ENCODE results near the gene LEAP2.
A peak's percentile ranks its signal among the peaks of the same experiment; 100 is the strongest.
"Not testable (repeated sequence)": the region's sequence is repeated elsewhere in the genome, so short reads cannot be mapped to it uniquely, and the experiment has no call there.

LEAP2 gene

GRCh38 chr5:132840896-132841295 is 32.6 kb upstream of the LEAP2 start:
- no peak for DNase-seq (ENCODE audit: low read depth)

- DNase-seq (ENCODE audit: low read depth): no peak
Observed at GRCh38 chr5:132841305-132841704, 32.2 kb upstream of the LEAP2 start.

- no peak for DNase-seq (ENCODE audit: low read depth)
Observed at GRCh38 chr5:132848270-132848669, 25.2 kb upstream of the LEAP2 start.

- no peak for DNase-seq (ENCODE audit: low read depth)
Observed at GRCh38 chr5:132849347-132849746, 24.1 kb upstream of the LEAP2 start.

- no peak for DNase-seq (ENCODE audit: low read depth)
Observed at GRCh38 chr5:132850066-132850465, 23.4 kb upstream of the LEAP2 start.

GRCh38 chr5:132853323-132853722 is 20.1 kb upstream of the LEAP2 start:
- DNase-seq (ENCODE audit: low read depth): no peak

GRCh38 chr5:132853790-132854189 is 19.7 kb upstream of the LEAP2 start:
- DNase-seq (ENCODE audit: low read depth): no peak

GRCh38 chr5:132854301-132854700 is 19.2 kb upstream of the LEAP2 start:
- no peak for DNase-seq (ENCODE audit: low read depth)

GRCh38 chr5:132854992-132855391 is 18.5 kb upstream of the LEAP2 start:
- not testable (repeated sequence) for DNase-seq (ENCODE audit: low read depth)

GRCh38 chr5:132856011-132856410 is 17.5 kb upstream of the LEAP2 start:
- no peak for DNase-seq (ENCODE audit: low read depth)

- DNase-seq (ENCODE audit: low read depth): no peak
Observed at GRCh38 chr5:132859889-132860437, 13.5 kb upstream of the LEAP2 start.

GRCh38 chr5:132860742-132861141 is 12.7 kb upstream of the LEAP2 start:
- no peak for DNase-seq (ENCODE audit: low read depth)

GRCh38 chr5:132865668-132866341 is 7.7 kb upstream of the LEAP2 start:
- no peak for DNase-seq (ENCODE audit: low read depth)

GRCh38 chr5:132866342-132867045 is 7.0 kb upstream of the LEAP2 start, which contains the start of the genes GDF9 and UQCRQ:
Gene GDF9 (minus strand): TSS chr5:132866469. CDS start chr5:132864533, 1,936 bp downstream.
Gene UQCRQ (plus strand): TSS chr5:132866642. CDS start chr5:132866882, 240 bp downstream.
- DNase-seq (ENCODE audit: low read depth): peak; percentile 89

- DNase-seq (ENCODE audit: low read depth): no peak
Observed at GRCh38 chr5:132867046-132867451, 6.4 kb upstream of the LEAP2 start.

- DNase-seq (ENCODE audit: low read depth): no peak
Observed at GRCh38 chr5:132868754-132869153, 4.7 kb upstream of the LEAP2 start.

GRCh38 chr5:132870801-132871200 is 2.7 kb upstream of the LEAP2 start:
- no peak for DNase-seq (ENCODE audit: low read depth)

- DNase-seq (ENCODE audit: low read depth): no peak
Observed at GRCh38 chr5:132871459-132872284, 1.8 kb upstream of the LEAP2 start.

GRCh38 chr5:132872788-132873118 is 715 bp upstream of the LEAP2 start:
- DNase-seq (ENCODE audit: low read depth): no peak

GRCh38 chr5:132873930-132874271 is 433 bp downstream of the LEAP2 start:
- no peak for DNase-seq (ENCODE audit: low read depth)

GRCh38 chr5:132876020-132876759 is 2.7 kb downstream of the LEAP2 start:
- DNase-seq (ENCODE audit: low read depth): no peak

GRCh38 chr5:132877466-132877865 is 4.0 kb downstream of the LEAP2 start:
- no peak for DNase-seq (ENCODE audit: low read depth)

Data from stimulated activated CD4-positive, alpha-beta T cell treated with anti-CD3 and anti-CD28 coated beads, Interleukin-2, amount 100 ng/mL, for 4 hours (primary cell).